A673 (cell line): ENCODE measurements around the gene TMEM178B. TPM values are rescaled to one million over a fixed set of nuclear protein-coding genes. Genes with fewer than 3 reads are reported as not detected.

Source experiments
- BruUV-seq: library from RNA; stranded (reverse); fragments of 400-500 nt; replicated peaks from 2 replicates; lab custom pipeline; 2021; lab: Mats Ljungman, UMichigan
- CTCF ChIA-PET: fragments of 300-600 bp; sonication (Branson Sonifier 250); formaldehyde crosslinking; loops from one replicate; lab custom pipeline; 2022; ENCODE audit warnings: antibody characterized with exemption; lab: Charles Lee
- POLR2A ChIA-PET: fragments of 300-600 bp; sonication (Branson Sonifier 250); formaldehyde crosslinking; loops from one replicate; lab custom pipeline; 2022; ENCODE audit warnings: antibody characterized with exemption; ENCODE audit not compliant: low non-redundant PET; lab: Charles Lee
- DNase-seq: peaks from one replicate; pipeline ENCODE4 v3.0.0-alpha.2; 2015; ENCODE audit warnings: low spot score
- H3K27ac ChIP-seq: fragments of 200-600 bp; sonication (generic); 2 replicates; pipeline ENCODE4 v1.5.1; 2016; ENCODE audit warnings: mixed run types, low read depth, mild to moderate bottlenecking, mixed read lengths, antibody characterized with exemption, low read length; ENCODE audit not compliant: poor library complexity, severe bottlenecking
- H3K27me3 ChIP-seq: fragments of 200-600 bp; sonication (generic); replicated peaks from 2 replicates; pipeline ENCODE4 v1.6.1; 2017; ENCODE audit warnings: mixed run types, low read depth, mild to moderate bottlenecking, mixed read lengths, antibody characterized with exemption, low read length; ENCODE audit not compliant: insufficient read depth, poor library complexity
- H3K36me3 ChIP-seq: fragments of 200-600 bp; sonication (generic); 2 replicates; pipeline ENCODE4 v1.6.1; 2016; ENCODE audit warnings: mixed run types, mild to moderate bottlenecking, mixed read lengths, antibody characterized with exemption, low read length; ENCODE audit not compliant: insufficient read depth, poor library complexity, severe bottlenecking
- H3K4me1 ChIP-seq: fragments of 200-600 bp; sonication (generic); 2 replicates; pipeline ENCODE4 v1.6.1; 2017; ENCODE audit warnings: mixed run types, mild to moderate bottlenecking, mixed read lengths, antibody characterized with exemption, low read length; ENCODE audit not compliant: insufficient read depth, poor library complexity, severe bottlenecking
- H3K4me3 ChIP-seq: fragments of 200-600 bp; sonication (generic); 2 replicates; pipeline ENCODE4 v1.5.1; 2016; ENCODE audit warnings: low read depth, mixed run types, mild to moderate bottlenecking, mixed read lengths, low read length; ENCODE audit not compliant: poor library complexity, severe bottlenecking
- H3K9me3 ChIP-seq: fragments of 200-600 bp; sonication (generic); 2 replicates; pipeline ENCODE4 v1.6.1; 2016; ENCODE audit warnings: mixed run types, low read depth, mild to moderate bottlenecking, mixed read lengths, antibody characterized with exemption, low read length; ENCODE audit not compliant: poor library complexity, severe bottlenecking
- EZH2 ChIP-seq: fragments of 200-600 bp; sonication (generic); IDR thresholded peaks from 2 replicates; pipeline ENCODE4 v1.6.1; 2017; ENCODE audit warnings: borderline replicate concordance, low read depth, mild to moderate bottlenecking, mixed read lengths, antibody characterized with exemption, low read length; ENCODE audit not compliant: poor library complexity, severe bottlenecking
- intact Hi-C: fragments of 100-400 bp; cut with micrococcal nuclease; formaldehyde crosslinking; loops from one replicate; pipeline ENCODE4 v1.10.0; 2022; ENCODE audit not compliant: unreplicated experiment
- total RNA-seq: library from RNA; stranded (reverse); gene quantifications from 2 replicates; pipeline ENCODE4 v1.2.3, GENCODE V29; 2021
- TF ChIP-seq, protein P1 (sequence below): fragments of 300-800, 200-600 bp; sonication (generic); conservative IDR thresholded peaks from 2 replicates; pipeline ENCODE4 v1.5.1; 2017; ENCODE audit warnings: low read depth, mild to moderate bottlenecking, antibody characterized with exemption, low read length, moderate library complexity, mixed read lengths

TMEM178B gene
- total RNA-seq, 1 experiment from 2014 or later: 2.8 TPM

DNA sequence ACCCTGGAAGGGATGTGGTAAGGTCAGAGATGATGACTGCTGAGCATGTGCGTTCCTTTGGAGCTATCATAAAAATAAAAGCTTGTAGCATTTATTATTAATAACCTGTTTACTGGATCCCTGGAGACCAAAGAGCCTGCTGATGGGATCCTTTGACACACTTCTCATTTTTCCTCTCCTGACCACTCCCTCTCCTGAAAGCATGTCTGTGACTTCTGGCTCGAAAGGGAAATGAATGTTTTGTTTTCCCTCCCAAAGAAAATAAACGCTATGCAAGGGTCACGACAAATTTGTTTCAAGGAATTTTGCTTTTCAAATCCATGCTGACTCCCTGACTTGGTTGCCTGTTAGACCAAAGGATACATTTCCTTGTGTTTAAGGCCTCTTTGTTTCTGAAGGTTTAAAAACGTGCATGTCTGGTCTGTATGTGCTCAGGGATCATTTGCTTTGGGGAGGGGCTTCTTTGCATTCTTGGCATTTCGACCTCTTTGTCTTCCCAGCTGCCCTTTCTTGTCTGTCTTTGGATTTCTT is 292.3 kb downstream of the TMEM178B start:
- H3K36me3 ChIP-seq: no peaks in the 10 kb centered on the region
- no peak overlapping the region for H3K4me3 ChIP-seq
- CTCF ChIA-PET: no interaction called here
- DNase-seq: no peak
- H3K4me1 ChIP-seq: no peaks in the 10 kb centered on the region
- intact Hi-C loops: no loop called here
- no peaks in the 10 kb centered on the region for H3K9me3 ChIP-seq
- H3K27me3 ChIP-seq: no peaks in the 10 kb centered on the region
- BruUV-seq: no TSS peak
- no peak for TF ChIP-seq EZH2
- TF ChIP-seq, protein P1, sequence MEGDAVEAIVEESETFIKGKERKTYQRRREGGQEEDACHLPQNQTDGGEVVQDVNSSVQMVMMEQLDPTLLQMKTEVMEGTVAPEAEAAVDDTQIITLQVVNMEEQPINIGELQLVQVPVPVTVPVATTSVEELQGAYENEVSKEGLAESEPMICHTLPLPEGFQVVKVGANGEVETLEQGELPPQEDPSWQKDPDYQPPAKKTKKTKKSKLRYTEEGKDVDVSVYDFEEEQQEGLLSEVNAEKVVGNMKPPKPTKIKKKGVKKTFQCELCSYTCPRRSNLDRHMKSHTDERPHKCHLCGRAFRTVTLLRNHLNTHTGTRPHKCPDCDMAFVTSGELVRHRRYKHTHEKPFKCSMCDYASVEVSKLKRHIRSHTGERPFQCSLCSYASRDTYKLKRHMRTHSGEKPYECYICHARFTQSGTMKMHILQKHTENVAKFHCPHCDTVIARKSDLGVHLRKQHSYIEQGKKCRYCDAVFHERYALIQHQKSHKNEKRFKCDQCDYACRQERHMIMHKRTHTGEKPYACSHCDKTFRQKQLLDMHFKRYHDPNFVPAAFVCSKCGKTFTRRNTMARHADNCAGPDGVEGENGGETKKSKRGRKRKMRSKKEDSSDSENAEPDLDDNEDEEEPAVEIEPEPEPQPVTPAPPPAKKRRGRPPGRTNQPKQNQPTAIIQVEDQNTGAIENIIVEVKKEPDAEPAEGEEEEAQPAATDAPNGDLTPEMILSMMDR: no peak
- H3K27ac ChIP-seq: no peak overlapping the region
- POLR2A ChIA-PET: no interaction called here

DNA sequence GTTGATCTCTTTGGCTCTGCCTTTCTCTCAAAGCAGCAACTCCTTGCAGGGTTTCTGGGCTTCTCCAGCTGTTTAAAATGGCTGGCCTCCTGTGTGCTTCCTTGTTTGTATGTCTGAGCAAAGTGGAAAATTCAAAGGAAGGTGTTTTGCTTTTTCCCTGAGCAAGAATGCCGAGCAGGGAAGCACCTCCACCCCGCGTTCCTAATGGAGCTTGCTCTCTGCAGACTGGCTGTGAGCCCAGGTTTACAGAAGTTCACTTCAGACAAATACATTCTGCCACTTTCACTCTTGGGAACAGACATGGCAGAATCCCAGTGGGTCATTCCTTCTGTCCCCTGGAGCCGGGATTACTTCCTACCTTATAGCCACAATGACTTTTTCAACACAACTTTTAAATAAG is 295.6 kb downstream of the TMEM178B start:
- Histone ChIP-seq H3K36me3 (no peaks in the 10 kb centered on the region), H3K27me3 (no peaks in the 10 kb centered on the region), H3K4me1 (no peaks in the 10 kb centered on the region), H3K4me3 (no peak overlapping the region), H3K27ac (no peak overlapping the region), H3K9me3 (no peaks in the 10 kb centered on the region)
- TF ChIP-seq EZH2: no peak
- TF ChIP-seq, protein P1: no peak
- intact Hi-C loops: no loop called here
- DNase-seq: no peak
- BruUV-seq: no TSS peak
- POLR2A ChIA-PET: no interaction called here
- CTCF ChIA-PET: no interaction called here

DNA sequence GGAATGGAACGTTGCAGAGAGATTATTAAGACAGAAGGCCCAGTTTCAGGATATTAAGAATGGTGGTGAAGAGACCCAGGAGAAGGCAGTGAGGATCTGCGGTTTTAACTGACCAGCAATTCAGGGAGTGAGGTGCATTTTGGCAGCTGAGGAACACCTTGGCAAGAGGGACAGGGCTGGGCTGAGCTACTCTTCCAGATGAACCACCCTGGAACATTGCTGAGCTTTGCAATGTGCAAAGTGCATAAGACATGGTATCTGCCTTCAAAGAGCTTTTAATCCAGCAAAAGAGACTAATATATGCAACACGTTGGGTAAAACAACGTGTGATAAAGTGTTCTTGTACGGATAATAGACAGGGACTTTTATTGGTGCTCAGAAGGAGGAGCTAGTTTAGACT is 296.3 kb downstream of the TMEM178B start:
- no peak for DNase-seq
- no peaks in the 10 kb centered on the region for H3K36me3 ChIP-seq
- intact Hi-C loops: no loop called here
- H3K27ac ChIP-seq: no peak overlapping the region
- POLR2A ChIA-PET: no interaction called here
- BruUV-seq: no TSS peak
- no peak for TF ChIP-seq EZH2
- TF ChIP-seq, protein P1: no peak
- H3K9me3 ChIP-seq: no peaks in the 10 kb centered on the region
- H3K27me3 ChIP-seq: no peaks in the 10 kb centered on the region
- no peaks in the 10 kb centered on the region for H3K4me1 ChIP-seq
- CTCF ChIA-PET: no interaction called here
- H3K4me3 ChIP-seq: no peak overlapping the region
